Measurements from ENCODE around the gene TFF2. TPM values are rescaled to one million over a fixed set of nuclear protein-coding genes. Genes with fewer than 3 reads are reported as not detected.

The TFF2 gene
- total RNA-seq, 2 experiments from 2014 or later: not detected

DNA sequence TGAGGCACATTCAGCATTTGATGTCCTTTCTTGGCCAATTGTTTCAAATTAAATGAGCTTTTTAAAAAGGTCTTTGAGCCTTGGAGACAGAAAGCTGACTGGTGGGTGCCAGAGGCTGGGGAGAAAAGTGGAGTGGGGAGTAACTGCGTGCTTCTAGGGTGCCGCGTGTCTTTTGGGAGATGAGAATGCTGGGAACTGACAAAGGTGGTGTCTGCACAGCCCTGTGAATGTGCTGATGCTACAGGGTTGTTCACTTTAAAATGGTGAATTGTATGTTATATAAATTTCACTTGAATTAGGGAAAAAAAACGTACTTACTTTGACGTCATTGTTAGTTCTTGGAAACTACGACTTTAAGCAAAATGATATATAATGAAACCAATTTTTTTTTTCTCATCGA is 23.7 kb upstream of the TFF2 start:
- ChIA-PET POLR2A (interaction anchor here (0.9 to 2.7 kb wide), 4 partner anchors 13 to 47 kb away, joined by 3 to 20 read pairs (median 4); partner anchors contain the start of gene UBASH3A), CTCF (interaction anchor here (1.6 to 2.0 kb wide), 3 partner anchors 14 to 30 kb away, joined by 3 to 5 read pairs (median 5); no protein-coding TSS in a partner anchor)
- H3K9me3 Mint-ChIP-seq (ENCODE audit: insufficient read depth): no peaks in the 10 kb centered on the region
- H3K27me3 Mint-ChIP-seq (ENCODE audit: low read depth): no peaks in the 10 kb centered on the region
- ATAC-seq (no peak), DNase-seq (no peak)
- H3K4me3 Mint-ChIP-seq: no peak overlapping the region
- no peaks in the 10 kb centered on the region for H3K36me3 Mint-ChIP-seq (ENCODE audit: low read depth)
- H3K4me1 Mint-ChIP-seq (ENCODE audit: low read depth): peaks cover 28% of the 10 kb centered on the region
- no peak overlapping the region for H3K27ac Mint-ChIP-seq

DNA sequence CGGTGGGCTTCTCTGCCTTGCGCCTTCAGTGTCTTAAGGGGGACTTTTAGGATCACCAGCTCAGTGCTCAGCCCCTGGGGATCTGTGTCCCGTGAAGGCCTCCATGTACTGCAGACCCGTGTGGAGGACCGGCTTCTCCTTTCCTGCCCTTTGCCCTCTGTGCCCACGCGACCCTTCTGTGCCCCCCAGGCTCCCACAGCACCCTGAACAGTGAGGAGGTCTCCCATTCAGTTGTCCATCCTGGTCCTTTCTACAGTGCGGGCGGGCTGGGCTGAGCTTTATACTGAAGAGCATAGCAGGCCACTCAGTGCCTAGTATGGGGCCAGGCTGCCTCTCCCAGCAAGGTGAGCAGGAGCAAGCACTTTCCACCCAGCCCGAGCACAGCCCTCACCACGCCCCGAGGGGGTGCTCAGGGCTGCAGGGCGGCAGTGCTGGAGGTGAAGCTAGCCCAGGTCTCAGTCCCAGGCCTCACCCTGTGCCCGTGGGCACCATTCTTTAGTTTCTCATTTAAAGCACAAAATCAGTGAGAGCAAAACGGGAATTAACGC is 23.2 kb upstream of the TFF2 start:
- CTCF ChIA-PET: interaction anchor here (1.4 to 2.0 kb wide), 4 partner anchors 13 to 135 kb away, joined by 3 to 5 read pairs (median 4); no protein-coding TSS in a partner anchor
- peak; percentile 20 for ATAC-seq

DNA sequence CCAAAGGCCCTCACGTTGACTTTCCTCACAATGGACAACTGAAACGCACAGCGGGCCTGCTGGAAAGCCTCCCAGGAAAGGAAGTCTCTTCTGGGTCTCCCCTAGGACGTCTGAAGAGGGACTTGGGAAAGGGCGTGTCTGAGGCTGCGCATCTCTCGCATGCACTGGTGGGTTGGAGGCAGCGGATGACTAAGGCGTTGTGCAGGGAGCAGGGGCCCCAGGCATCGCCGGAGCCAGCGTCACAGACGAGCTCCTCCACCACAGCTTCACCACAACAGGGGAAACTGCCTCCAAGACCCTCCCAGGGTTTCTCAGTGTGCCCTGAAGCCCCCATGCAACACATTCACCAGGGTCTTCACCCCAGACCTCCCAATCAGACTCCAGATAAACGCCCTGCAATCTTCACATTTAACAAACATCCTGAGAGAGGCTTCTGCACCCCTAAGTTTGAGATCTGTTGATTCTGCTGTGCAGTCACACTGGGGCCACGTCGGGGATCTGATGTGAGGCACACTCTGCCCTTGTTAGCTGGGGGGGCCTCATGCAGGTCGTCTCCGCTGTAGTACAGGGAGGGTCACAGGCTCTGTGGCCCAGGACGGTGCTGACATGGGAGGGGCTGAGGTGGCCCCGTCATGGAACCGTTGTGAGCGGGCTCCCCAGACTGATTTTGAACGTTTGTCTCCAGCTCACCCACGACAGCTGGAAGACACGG is 22.6 kb upstream of the TFF2 start:
- ChIA-PET CTCF (interaction anchor here (1.4 to 1.6 kb wide), 3 partner anchors 13 to 135 kb away, joined by 3 to 5 read pairs (median 3); no protein-coding TSS in a partner anchor), POLR2A (interaction anchor here (1.2 to 2.7 kb wide), 2 partner anchors 20 to 30 kb away, joined by 5 to 20 read pairs; partner anchors contain the start of gene UBASH3A)
- no peak overlapping the region for H3K4me3 Mint-ChIP-seq
- peak; percentile 37 for DNase-seq
- no peaks in the 10 kb centered on the region for H3K9me3 Mint-ChIP-seq (ENCODE audit: insufficient read depth)
- ATAC-seq: peak; percentile 55
- H3K27me3 Mint-ChIP-seq (ENCODE audit: low read depth): no peaks in the 10 kb centered on the region
- H3K27ac Mint-ChIP-seq: peak overlapping the region; percentile 75
- H3K36me3 Mint-ChIP-seq (ENCODE audit: low read depth): no peaks in the 10 kb centered on the region
- H3K4me1 Mint-ChIP-seq (ENCODE audit: low read depth): peaks cover 34% of the 10 kb centered on the region

More for the DNA sequence above, 23.2 kb upstream of the TFF2 start:
- no peak for DNase-seq
- H3K4me1 Mint-ChIP-seq (ENCODE audit: low read depth): peaks cover 32% of the 10 kb centered on the region
- peak overlapping the region; percentile 23 for H3K27ac Mint-ChIP-seq
- H3K9me3 Mint-ChIP-seq (ENCODE audit: insufficient read depth): no peaks in the 10 kb centered on the region
- H3K27me3 Mint-ChIP-seq (ENCODE audit: low read depth): no peaks in the 10 kb centered on the region
- no peaks in the 10 kb centered on the region for H3K36me3 Mint-ChIP-seq (ENCODE audit: low read depth)
- POLR2A ChIA-PET: interaction anchor here (1.2 to 2.7 kb wide), 3 partner anchors 19 to 47 kb away, joined by 3 to 20 read pairs (median 5); partner anchors contain the start of gene UBASH3A
- no peak overlapping the region for H3K4me3 Mint-ChIP-seq

DNA sequence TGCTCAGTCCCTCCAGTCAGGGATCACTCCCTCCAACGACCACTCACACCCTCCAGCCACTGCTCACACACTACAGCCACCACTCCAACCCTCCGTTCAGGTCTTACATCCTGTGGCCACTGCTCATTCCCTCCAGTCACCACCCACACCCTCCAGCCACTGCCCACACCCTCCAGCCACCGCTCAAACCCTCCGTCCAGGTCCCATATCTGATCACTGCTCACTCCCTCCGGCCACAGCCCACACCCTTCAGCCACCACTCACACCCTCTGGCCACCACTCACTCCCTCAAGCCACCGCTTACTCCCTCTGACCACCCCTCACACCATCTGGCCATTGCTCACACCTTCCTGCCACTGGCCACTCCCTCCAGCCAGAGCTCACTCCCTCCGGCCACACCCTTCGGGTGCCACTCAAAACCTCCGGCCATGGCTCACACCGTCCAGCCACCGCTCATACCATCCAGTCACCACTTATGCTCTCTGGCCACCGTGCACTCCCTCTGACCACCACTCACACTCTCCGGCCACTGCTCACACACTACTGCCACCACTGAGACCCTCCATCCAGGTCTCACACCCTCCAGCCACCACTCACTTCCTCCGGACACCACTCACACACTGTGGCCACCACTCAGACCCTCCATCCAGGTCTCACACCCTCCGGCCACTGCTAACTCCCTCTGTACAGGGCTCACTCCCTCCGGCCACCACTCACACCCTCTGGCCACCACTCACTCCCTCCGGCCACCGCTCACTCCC is 20.3 kb upstream of the TFF2 start:
- Mint-ChIP-seq H3K27me3 (ENCODE audit: low read depth) (no peaks in the 10 kb centered on the region), H3K4me3 (no peak overlapping the region), H3K9me3 (ENCODE audit: insufficient read depth) (no peaks in the 10 kb centered on the region), H3K36me3 (ENCODE audit: low read depth) (no peaks in the 10 kb centered on the region), H3K4me1 (ENCODE audit: low read depth) (peaks cover 39% of the 10 kb centered on the region), H3K27ac (no peak overlapping the region)
- no peak for DNase-seq
- ChIA-PET POLR2A (no interaction called here), CTCF (no interaction called here)
- no peak for ATAC-seq

DNA sequence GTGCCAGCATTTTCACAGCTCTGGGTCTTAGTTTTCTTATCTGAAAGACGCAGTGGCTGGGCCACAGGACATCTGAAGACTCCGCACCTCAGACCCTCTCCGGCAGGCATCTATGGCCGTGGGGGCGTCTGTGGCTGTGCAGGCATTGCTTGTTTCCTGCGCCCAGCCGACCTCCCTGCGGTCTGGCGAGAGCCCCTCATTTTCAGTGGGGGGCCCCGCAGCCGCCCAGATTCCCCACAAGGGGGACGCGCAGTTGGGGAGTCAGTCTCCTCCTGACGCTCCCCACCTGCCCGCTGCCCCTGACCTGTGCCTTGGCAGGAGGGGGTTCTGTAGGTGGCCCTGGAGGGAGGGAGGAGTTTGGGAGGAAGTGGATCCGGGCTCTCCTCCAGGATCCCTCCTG is 19.0 kb upstream of the TFF2 start:
- Mint-ChIP-seq H3K27ac (no peak overlapping the region), H3K9me3 (ENCODE audit: insufficient read depth) (no peaks in the 10 kb centered on the region), H3K27me3 (ENCODE audit: low read depth) (no peaks in the 10 kb centered on the region), H3K4me1 (ENCODE audit: low read depth) (peaks cover 37% of the 10 kb centered on the region), H3K4me3 (no peak overlapping the region), H3K36me3 (ENCODE audit: low read depth) (no peaks in the 10 kb centered on the region)
- no peak for ATAC-seq
- DNase-seq: no peak
- ChIA-PET POLR2A (no interaction called here), CTCF (interaction anchor here (0.7 to 1.6 kb wide), 2 partner anchors 10 to 56 kb away, joined by 3 to 4 read pairs; no protein-coding TSS in a partner anchor)

DNA sequence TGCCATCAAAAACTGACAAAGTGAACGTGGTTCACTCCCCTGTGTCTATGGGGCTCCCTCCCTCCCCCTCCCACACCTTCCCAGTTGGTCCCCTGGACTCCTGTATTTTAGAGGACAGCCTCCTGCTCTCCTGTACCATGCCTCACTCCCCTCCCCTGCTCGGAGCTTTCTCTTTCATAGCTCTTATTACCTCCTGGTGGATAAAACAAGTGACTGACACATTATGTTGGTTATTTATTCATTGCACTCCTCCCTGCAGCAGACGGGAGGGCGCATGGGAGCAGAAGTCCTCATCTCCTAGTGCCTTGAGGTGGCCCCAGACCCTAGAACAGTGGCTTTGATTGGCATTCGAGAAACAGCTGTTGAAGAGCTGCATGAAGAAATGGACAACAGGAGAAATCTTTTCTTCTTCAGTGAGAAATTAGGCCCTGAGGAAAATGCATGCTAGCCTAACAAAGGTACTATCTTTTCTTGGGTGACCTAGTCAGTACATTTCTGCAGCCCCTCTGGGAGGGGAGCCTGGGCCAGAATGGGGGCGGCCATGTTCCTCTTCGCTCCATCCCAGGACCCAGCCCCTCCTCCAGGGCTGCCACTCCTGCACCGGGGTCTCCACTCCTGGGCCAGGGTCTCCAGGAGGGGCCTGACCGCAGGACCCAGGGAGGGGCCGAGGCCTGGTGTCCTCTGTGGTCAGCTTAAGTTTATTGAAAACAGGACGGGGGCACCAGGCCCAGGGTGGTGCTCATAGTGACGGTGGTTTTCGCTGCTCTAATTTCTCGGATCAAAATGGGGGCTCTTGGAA is 16.8 kb upstream of the TFF2 start:
- no peaks in the 10 kb centered on the region for H3K9me3 Mint-ChIP-seq (ENCODE audit: insufficient read depth)
- ATAC-seq: no peak
- H3K27me3 Mint-ChIP-seq (ENCODE audit: low read depth): no peaks in the 10 kb centered on the region
- no peak overlapping the region for H3K27ac Mint-ChIP-seq
- no peak overlapping the region for H3K4me3 Mint-ChIP-seq
- CTCF ChIA-PET: interaction anchor here (0.6 to 1.8 kb wide), 4 partner anchors 13 to 82 kb away, joined by 3 to 4 read pairs (median 4); no protein-coding TSS in a partner anchor
- no peak for DNase-seq
- POLR2A ChIA-PET: interaction anchor here (1.2 kb wide), 1 partner anchor 36 kb away, joined by 4 read pairs; the partner anchor contains the start of gene UBASH3A
- no peaks in the 10 kb centered on the region for H3K36me3 Mint-ChIP-seq (ENCODE audit: low read depth)
- H3K4me1 Mint-ChIP-seq (ENCODE audit: low read depth): peaks cover 24% of the 10 kb centered on the region

DNA sequence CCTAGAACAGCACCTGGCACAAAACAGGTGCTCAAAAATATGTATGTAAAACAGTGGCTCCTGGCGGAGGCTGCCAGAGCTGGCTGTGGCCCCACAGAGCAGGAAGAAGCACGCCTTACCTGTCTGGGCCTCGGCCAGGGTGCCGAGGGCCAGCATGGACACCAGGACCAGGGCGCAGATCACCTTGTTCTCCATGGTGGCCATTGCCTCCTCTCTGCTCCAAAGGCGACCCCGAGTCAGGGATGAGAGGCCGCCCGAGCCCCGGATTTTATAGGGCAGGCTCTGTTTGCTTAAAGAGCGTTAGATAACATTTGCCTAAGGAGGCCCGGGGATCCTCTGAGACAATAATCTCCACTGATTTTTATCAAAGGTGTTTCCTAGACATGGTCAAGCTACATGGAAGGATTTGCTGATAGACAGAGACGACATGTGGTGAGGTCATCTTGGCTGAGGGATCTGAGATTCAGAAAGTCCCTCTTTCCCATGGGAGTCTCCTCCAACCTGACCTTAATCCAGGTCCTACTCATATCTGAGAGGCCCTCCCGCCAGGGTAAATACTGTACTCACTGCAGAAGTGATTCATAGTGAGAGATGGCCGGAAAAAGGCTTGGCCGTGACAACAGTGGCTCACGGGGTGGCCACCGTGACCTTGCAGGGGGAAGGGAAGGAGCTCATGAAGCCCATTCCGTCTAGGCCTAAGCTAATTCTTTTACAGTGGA is 15.7 kb upstream of the TFF2 start, which contains the start of gene TFF1:
TSS of gene TFF1 (minus strand) at position 244 of the 719 bp plus-strand sequence. CDS start at position 204, 40 bp downstream.
- POLR2A ChIA-PET: no interaction called here
- H3K9me3 Mint-ChIP-seq (ENCODE audit: insufficient read depth): no peaks in the 10 kb centered on the region
- no peak within 1 kb of the TSS for H3K4me3 Mint-ChIP-seq
- peaks cover 7% of the 10 kb centered on the region for H3K27me3 Mint-ChIP-seq (ENCODE audit: low read depth)
- H3K36me3 Mint-ChIP-seq (ENCODE audit: low read depth): no peaks in the 10 kb centered on the region
- no peak for ATAC-seq
- CTCF ChIA-PET: interaction anchor here (1.0 to 1.8 kb wide), 3 partner anchors 15 to 83 kb away, joined by 3 to 4 read pairs (median 4); no protein-coding TSS in a partner anchor
- no peak within 1 kb of the TSS for H3K27ac Mint-ChIP-seq
- no peak for DNase-seq
- peaks cover 24% of the 10 kb centered on the region for H3K4me1 Mint-ChIP-seq (ENCODE audit: low read depth)

DNA sequence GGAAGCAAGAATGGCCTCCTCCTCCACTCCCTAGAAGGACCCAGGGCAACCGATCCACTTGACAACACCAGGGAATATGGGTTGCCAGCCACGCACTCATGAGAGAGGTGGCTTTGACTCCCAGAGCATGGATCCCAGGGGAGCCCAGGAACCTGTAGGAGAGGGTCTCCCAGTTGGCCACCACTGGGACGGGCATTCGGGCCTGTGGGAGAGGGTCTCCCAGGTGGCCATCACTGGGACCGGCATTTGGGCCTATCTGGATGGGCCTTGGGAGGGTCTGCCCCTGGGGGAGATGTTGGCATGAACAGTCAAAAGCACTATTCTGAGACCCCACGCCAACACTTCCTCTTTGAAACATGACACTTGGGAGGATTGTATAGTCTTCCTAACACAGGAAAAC is 15.0 kb upstream of the TFF2 start:
- Mint-ChIP-seq H3K27ac (no peak overlapping the region), H3K4me3 (no peak overlapping the region), H3K4me1 (ENCODE audit: low read depth) (peaks cover 24% of the 10 kb centered on the region), H3K36me3 (ENCODE audit: low read depth) (no peaks in the 10 kb centered on the region), H3K9me3 (ENCODE audit: insufficient read depth) (no peaks in the 10 kb centered on the region), H3K27me3 (ENCODE audit: low read depth) (peaks cover 7% of the 10 kb centered on the region)
- no peak for DNase-seq
- POLR2A ChIA-PET: no interaction called here
- no peak for ATAC-seq
- CTCF ChIA-PET: no interaction called here

DNA sequence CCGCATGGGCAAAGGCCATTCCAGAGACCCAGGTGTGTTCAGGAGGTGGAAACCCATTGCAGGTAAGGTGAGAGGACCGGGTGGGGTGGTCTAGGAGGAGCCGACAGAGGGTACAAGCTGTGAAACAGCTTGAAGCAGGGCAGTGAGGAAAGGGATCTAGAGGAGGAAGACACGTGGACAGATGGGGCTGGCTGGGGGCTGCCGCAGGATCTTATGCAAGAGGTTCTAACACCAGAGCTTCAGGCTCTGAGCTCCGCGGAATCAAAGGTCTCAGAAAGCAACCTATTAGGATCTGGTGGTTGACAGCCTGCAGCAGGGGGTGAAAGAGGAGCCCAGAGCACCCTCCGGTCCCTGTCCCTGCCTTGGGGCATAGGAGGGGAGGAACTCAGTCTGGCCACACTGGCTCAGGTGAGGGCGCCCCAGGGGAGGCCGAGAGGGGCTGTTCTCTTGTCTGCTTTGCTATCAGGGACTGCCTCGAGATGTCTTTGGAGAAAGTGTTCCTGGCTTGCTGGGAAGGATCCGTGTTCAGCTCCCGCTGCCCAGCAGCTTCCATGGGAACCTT is 13.6 kb upstream of the TFF2 start:
- no peak for ATAC-seq
- peaks cover 7% of the 10 kb centered on the region for H3K27me3 Mint-ChIP-seq (ENCODE audit: low read depth)
- ChIA-PET POLR2A (no interaction called here), CTCF (no interaction called here)
- no peak overlapping the region for H3K4me3 Mint-ChIP-seq
- DNase-seq: no peak
- no peaks in the 10 kb centered on the region for H3K9me3 Mint-ChIP-seq (ENCODE audit: insufficient read depth)
- H3K4me1 Mint-ChIP-seq (ENCODE audit: low read depth): peaks cover 20% of the 10 kb centered on the region
- H3K27ac Mint-ChIP-seq: no peak overlapping the region
- H3K36me3 Mint-ChIP-seq (ENCODE audit: low read depth): no peaks in the 10 kb centered on the region

DNA sequence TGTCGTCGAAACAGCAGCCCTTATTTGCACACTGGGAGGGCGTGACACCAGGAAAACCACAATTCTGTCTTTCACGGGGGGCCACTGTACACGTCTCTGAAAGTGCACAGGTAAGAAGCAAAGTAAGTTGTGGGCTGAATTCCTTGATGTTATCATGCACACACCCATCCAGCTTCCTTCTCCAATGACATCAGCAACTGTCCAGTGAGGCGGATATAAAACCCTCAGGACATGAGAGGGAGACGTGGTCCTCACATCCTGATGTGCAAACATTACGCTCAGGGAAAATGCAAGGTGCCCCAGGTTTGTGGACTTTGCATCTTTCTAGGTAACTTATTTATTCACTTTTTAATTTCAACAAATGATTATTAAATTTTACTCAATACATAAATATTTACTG is 12.5 kb upstream of the TFF2 start:
- Mint-ChIP-seq H3K4me3 (no peak overlapping the region), H3K36me3 (ENCODE audit: low read depth) (no peaks in the 10 kb centered on the region), H3K4me1 (ENCODE audit: low read depth) (peaks cover 15% of the 10 kb centered on the region), H3K27ac (no peak overlapping the region), H3K9me3 (ENCODE audit: insufficient read depth) (no peaks in the 10 kb centered on the region), H3K27me3 (ENCODE audit: low read depth) (peaks cover 11% of the 10 kb centered on the region)
- ATAC-seq (no peak), DNase-seq (no peak)
- CTCF ChIA-PET: no interaction called here
- POLR2A ChIA-PET: interaction anchor here (1.4 kb wide), 1 partner anchor 40 kb away, joined by 3 read pairs; the partner anchor contains the start of gene UBASH3A

All from activated CD8-positive, alpha-beta T cell treated with anti-CD3 and anti-CD28 coated beads, Interleukin-2, amount 10 ng/mL, durations not matched to agents 7 days and 5 days (primary cell).